Stimulated activated CD4-positive, alpha-beta T cell treated with anti-CD3 and anti-CD28 coated beads, TNF-alpha, amount 100 ng/mL, for 1 hour (primary cell): Measurements from ENCODE around the gene CD2.
"Not testable (repeated sequence)": the region's sequence is repeated elsewhere in the genome, so short reads cannot be mapped to it uniquely, and the experiment has no call there.

Experiments
- DNase-seq, 3 donors: peaks; one replicate each; pipeline ENCODE4 v3.0.0-alpha.2; 2020; ENCODE audit warnings: low read depth in 3 of 3, low spot score in 1 of 3

Gene CD2

DNA sequence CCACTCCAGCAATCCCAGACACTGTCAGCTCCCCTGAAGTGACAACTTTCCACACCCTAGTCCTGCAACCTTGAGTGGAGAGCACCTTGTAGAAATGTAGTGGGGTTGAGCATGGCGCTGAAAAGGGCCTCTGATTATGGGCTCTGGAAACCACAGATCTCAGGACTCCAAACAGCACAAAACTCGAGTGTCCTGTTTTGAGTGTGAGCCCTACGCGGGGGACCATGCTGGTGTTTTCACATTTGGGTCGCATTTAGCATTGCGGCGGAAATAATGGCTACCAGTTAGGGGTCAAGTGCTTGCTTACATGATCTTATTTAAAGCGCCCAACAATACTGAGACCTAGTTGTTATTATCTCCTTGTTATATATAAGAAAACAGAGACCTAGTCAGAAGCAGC is 1.9 kb downstream of the CD2 start:
- not testable (repeated sequence) for DNase-seq

- not testable (repeated sequence) for DNase-seq
Measured at GRCh38 chr1:116758456-116758815, 4.2 kb downstream of the CD2 start.

- no peak for DNase-seq
Measured at GRCh38 chr1:116759636-116760035, 5.4 kb downstream of the CD2 start.

DNA sequence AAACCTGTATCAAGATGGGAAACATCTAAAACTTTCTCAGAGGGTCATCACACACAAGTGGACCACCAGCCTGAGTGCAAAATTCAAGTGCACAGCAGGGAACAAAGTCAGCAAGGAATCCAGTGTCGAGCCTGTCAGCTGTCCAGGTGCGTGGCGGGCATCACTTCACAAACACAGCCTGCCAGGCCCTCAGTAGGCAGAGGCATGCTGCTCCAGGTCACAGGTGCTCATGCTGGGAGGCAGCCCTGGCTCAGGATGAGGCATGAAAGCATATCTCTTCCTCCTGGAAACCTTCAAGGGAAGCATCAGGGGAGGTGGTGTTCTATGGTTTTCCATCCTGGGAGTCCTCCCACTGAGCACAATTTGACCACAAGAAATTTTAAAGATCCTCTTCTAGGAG is 6.3 kb downstream of the CD2 start:
- no peak for DNase-seq

DNA sequence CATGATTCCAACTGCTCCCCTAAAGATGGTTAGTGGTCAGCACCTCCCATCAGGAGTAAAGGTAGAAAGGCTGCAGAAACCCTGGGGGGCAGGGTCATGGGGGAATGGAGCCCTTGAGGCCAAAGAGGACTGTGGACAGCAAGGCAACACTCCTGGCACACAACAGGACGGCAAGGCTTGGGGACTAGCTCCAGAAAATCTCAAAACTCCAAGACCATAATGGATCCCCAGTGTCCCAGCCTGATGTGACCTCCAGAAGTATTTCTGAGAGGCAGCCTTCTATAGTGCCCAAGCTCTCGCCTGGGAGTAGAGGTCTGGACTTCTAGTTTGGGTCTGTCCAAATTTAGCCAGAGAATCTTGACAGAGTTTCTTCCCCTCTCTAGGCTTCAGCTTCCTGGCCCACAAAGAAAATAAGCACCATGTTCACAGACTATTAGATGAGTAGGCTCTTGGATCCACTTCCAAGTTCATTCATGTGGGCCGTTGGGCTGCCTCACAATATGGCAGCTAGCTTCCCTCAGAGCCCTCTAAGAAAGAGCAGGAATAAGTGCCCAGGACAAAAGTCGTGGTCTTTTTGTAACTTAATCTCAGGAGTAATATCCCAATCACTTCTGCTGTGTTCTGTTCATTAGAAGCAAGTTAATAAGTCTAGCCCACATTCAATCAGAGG is 6.9 kb downstream of the CD2 start:
- DNase-seq = no peak

- no peak for DNase-seq
Measured at GRCh38 chr1:116762281-116762680, 8.1 kb downstream of the CD2 start.

DNA sequence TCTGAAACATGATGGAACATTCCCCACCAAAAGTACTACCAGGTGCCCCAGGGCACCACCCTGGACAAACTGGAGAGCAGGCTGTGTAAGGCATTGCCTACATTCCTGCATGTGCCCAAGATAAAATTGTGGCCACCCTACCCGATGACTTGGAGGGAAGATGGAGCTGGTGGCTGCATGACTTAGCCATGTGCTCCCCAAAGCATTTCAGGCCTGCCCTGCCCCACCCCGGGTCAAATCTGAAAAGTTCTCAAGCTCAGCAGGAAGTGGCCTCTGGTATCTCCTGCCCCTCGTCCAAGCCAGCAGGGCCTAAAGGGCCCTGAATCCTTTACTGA is 8.5 kb downstream of the CD2 start:
- no peak for DNase-seq

GRCh38 chr1:116763116-116763786 is 9.0 kb downstream of the CD2 start:
- no peak for DNase-seq

DNA sequence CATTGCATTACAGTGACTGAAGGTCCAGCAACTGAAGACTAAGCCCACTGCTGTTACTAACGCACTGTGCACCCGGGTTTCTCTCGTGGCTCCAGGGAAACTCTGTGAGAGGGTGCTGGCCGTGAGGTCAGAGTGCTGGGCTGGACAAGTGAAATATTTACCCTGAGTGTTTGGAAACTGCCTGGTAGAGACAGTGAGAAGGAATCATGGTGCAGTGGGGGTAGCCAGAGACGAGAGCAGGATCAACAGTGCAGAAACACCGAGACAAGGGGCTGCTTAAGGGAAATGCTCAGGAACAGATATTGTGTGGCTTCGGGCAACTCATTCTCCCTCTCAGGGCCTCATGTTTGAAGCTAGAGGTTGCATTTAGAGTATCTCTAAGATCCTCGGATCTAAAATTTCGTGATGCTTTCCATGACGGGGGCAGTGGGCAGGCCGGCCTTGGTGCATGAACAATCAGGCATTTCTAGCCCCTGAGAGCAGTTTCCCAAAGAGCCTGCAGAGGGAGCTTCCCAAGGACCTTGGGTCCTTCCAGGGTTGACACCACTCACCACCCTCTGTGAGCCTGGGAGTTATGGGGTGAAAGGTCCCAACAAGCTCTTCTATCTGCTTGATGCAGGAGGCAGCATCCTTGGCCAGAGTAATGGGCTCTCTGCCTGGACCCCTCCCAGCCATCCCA is 9.7 kb downstream of the CD2 start:
- DNase-seq = no peak

DNA sequence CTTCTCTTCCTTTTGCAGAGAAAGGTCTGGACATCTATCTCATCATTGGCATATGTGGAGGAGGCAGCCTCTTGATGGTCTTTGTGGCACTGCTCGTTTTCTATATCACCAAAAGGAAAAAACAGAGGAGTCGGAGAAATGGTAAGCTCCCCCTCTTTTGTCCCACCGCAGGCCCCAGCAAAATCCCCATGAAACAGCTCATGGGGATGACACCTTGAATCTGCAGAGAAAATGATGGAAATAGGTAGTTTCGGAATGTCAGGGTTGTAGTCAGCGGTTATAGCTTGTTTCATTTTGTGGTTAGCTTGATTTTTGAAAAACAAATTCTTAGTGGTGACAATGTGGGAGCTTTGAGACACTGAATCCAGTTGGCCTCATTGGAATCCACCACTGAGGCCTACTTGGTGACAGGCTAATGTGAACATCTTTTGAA is 10.3 kb downstream of the CD2 start:
- DNase-seq = no peak

GRCh38 chr1:116764906-116765862 is 11.0 kb downstream of the CD2 start:
- DNase-seq = no peak

GRCh38 chr1:116765962-116766361 is 11.7 kb downstream of the CD2 start:
- DNase-seq = no peak

GRCh38 chr1:116766616-116767469 is 12.6 kb downstream of the CD2 start:
- DNase-seq = no peak

DNA sequence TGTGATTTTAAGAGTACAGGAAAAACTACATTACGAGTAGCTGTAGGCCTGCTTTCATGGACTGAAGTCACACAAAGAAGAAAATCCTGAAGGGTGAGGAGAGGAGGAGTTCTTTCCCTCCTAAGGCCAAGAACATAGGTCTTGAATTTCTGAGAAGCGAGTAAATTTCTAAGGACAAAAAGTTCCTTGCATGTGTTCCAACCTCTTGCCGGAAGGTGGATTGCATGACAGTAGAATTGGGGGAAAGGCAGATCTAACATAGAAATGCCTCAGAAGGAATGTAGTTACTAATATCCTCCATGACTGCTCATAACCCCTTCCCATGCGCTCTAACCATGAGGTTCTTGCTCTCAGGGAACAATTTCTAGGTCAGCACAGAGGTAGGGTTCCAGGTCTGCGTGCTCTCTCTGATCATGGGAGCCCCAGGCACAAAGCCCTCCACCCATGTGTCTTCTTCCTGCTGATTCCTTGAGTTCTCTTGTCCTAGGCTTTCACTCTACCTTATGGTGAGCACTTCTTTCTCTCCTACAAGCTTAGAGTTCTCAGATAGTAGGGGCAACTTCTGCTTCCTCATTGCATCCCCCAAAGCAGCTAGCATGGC is 13.7 kb downstream of the CD2 start:
- DNase-seq = no peak

DNA sequence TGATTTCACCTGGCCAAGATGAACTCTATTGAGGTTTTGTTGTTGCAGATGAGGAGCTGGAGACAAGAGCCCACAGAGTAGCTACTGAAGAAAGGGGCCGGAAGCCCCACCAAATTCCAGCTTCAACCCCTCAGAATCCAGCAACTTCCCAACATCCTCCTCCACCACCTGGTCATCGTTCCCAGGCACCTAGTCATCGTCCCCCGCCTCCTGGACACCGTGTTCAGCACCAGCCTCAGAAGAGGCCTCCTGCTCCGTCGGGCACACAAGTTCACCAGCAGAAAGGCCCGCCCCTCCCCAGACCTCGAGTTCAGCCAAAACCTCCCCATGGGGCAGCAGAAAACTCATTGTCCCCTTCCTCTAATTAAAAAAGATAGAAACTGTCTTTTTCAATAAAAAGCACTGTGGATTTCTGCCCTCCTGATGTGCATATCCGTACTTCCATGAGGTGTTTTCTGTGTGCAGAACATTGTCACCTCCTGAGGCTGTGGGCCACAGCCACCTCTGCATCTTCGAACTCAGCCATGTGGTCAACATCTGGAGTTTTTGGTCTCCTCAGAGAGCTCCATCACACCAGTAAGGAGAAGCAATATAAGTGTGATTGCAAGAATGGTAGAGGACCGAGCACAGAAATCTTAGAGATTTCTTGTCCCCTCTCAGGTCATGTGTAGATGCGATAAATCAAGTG is 14.3 kb downstream of the CD2 start:
- DNase-seq = no peak

GRCh38 chr1:116769104-116769452 is 14.8 kb downstream of the CD2 start:
- no peak for DNase-seq

- peak in 2 of 3 donors; percentile 49 to 57 for DNase-seq
Measured at GRCh38 chr1:116769561-116769977, 15.3 kb downstream of the CD2 start.

- no peak for DNase-seq
Measured at GRCh38 chr1:116769994-116770393, 15.8 kb downstream of the CD2 start.

DNA sequence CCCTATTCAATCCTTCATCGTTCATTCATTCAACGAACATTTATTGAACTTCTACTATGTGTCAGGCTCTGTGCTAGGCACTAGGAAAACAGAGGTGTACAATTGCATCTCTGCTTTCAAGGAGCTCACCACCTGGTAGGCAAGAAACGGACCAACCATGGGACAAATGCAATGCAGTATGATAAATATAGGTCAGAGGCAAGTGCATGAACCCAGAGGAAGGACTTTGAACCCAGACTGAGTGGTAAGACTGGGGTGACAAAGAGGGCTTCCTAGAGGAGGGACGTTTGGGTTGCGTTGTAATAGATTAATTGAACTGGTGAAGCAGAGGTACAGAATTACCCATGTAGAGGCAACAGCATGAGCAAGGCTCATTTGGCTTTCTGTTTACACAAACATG is 16.4 kb downstream of the CD2 start:
- DNase-seq = no peak
